GM12891 (cell line): ENCODE measurements around the gene OTULINL.

Experiments
- PAX5 ChIP-seq: IDR thresholded peaks from 2 replicates; pipeline ENCODE4 v1.6.1; 2011; ENCODE audit warnings: low read length, moderate library complexity, mild to moderate bottlenecking; ENCODE audit not compliant: insufficient read depth, severe bottlenecking
- POLR2A ChIP-seq: IDR thresholded peaks from 2 replicates; pipeline ENCODE4 v1.6.1; 2011; ENCODE audit warnings: low read depth, low read length, control low read depth
- POLR2AphosphoS5 ChIP-seq: IDR thresholded peaks from 2 replicates; pipeline ENCODE4 v1.6.1; 2011; ENCODE audit warnings: low read depth, low read length, control low read depth
- POU2F2 ChIP-seq: IDR thresholded peaks from 2 replicates; pipeline ENCODE4 v1.6.1; 2011; ENCODE audit warnings: low read depth, mild to moderate bottlenecking, control low read depth, low read length, moderate library complexity
- SPI1 ChIP-seq: IDR thresholded peaks from 2 replicates; pipeline ENCODE4 v1.6.1; 2011; ENCODE audit warnings: low read depth, low read length, control low read depth
- TAF1 ChIP-seq: IDR thresholded peaks from 2 replicates; pipeline ENCODE4 v1.6.1; 2011; ENCODE audit warnings: low read depth, low read length, control low read depth

DNA sequence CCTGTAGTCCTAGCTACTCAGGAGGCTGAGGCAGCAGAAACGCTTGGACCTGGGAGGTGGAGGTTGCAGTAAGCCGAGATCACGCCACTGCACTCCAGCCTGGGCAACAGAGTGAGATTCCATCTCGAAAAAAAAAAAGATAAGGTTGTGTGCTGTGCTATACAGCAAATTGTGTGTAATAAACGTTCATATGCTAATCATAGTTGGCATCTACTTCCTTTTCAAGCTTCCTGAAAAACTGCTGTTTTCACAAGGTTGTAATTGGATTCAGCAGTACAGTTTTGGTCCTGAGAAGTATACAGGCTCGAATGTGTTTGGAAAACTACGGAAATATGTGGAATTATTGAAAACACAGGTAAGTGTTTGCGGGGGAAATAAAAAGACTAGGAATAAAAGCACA, 25.5 kb downstream of the OTULINL start:
- TF ChIP-seq POLR2A (no peak), POLR2AphosphoS5 (no peak), TAF1 (no peak), POU2F2 (no peak), SPI1 (no peak), PAX5 (no peak)
